Muscle of arm (tissue), 14 donors: ENCODE measurements around the gene CCT6B. TPM values are rescaled to one million over a fixed set of nuclear protein-coding genes. Genes with fewer than 3 reads are reported as not detected.
"Not testable (repeated sequence)": the region's sequence is repeated elsewhere in the genome, so short reads cannot be mapped to it uniquely, and the experiment has no call there.

ENCODE experiments used
- DNase-seq: peaks from one replicate; pipeline ENCODE4 v3.0.0-alpha.2; 2013
- long read RNA-seq, 11 donors: transcript quantifications; one replicate each; lab custom pipeline, GENCODE V29; 2026
- polyA plus RNA-seq, 12 donors: library from polyadenylated mRNA; unstranded; fragments of 120-200 nt; gene quantifications; one replicate each; pipeline ENCODE4 v1.2.1, GENCODE V29; 2013; ENCODE audit not compliant: insufficient read length in 12 of 12

Gene CCT6B
- polyA plus RNA-seq = 1 to 10 TPM in 10 of 12 donors, not detected in 2; 1.3 to 3.8 (median 2.3) TPM
- long read RNA-seq, donor 1, partial matches to known transcripts = 0 of 1 reads
- long read RNA-seq, donor 1, other reads (novel, unspliced or antisense) = 0 of 1 reads
- long read RNA-seq, donor 2 = 0 reads
- long read RNA-seq, donor 3 = 0 reads
- long read RNA-seq, donor 4 = 0 reads
- long read RNA-seq, donor 5 = 0 reads
- long read RNA-seq, donor 6 = 0 reads
- long read RNA-seq, donor 7 = 0 reads
- long read RNA-seq, donor 8, partial matches to known transcripts = 0 of 1 reads
- long read RNA-seq, donor 8, other reads (novel, unspliced or antisense) = 0 of 1 reads
- long read RNA-seq, donor 9 = 0 reads
- long read RNA-seq, donor 10 = 0 reads
- long read RNA-seq, donor 11 = 0 reads

DNA sequence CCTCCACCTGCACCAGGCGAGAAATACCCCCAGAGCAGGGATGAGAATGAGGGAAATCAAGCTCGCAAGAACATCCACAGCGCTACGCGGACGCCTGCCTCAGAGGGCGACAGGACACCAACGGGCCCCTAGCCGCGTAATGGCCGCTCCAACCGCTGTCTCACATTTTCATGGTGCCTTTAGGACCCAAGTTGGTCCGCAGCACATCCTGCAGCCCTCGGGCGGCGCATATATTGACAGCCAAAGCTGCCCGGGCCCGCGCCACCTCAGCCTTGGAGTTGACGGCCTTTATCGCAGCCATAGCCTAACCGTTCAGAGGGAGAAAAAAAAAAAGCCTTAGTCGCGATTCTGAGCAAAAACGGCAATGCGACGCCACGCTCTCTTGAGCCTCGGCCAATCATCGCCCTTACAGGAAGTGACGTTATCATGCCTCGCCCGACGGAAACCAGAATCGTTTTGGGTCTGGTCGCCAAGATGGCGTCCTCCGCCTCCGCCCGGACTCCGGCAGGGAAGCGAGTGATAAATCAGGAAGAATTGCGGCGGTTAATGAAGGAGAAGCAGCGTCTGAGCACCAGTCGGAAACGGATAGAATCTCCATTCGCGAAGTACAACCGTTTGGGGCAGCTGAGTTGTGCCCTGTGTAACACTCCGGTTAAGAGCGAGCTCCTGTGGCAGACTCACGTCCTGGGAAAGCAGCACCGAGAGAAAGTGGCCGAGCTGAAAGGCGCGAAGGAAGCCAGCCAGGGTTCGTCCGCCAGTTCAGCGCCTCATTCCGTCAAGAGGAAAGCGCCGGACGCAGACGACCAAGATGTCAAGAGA, at the start of gene CCT6B, which contains the start of gene ZNF830:
Gene CCT6B, minus strand, starts transcription at position 368 of the 819 bp plus-strand sequence. Its CDS starts 67 bp downstream, at position 301.
Gene ZNF830, plus strand, starts transcription at position 448 of the 819 bp plus-strand sequence. Its CDS starts 27 bp downstream, at position 475.
- peak; percentile 98 for DNase-seq

DNA sequence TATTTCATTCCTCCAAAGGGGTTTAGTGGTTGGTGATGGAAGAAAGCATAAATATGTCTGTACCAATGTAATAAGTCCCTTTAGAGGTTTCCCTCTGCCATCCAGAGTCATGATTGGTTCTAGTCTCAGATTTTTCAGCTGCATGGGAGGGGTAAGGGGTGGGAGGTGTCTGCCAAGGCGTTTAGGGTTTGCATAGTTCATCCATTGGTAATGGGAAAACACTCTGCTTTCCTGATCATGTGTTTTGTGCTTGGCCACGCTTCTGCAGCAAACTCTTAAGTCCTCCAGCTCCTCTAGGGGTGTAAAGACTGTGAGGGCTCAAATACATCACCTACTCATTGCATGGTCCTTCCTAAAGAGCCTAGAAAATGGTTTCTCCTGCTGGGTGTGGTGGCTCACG, 48.8 kb upstream of the CCT6B start:
- no peak for DNase-seq

DNA sequence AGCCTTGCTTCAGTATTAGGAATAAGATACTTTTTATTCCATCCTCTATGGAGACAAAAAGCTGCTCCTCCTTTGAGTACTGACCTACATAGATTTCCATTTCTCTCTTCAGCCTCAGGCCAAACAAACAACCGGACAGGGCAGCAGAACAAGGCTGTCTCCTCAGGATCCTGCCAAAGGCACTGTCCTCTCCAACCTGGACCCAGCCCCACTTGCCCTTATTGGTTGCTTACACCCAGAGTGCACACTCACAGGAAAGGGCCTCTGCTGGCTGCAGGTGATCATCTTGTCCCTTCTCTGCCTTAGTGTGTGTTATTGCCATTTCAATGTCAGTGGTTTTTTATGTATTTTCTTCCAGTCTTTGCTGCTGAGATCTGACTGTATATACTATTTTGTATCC, 45.7 kb upstream of the CCT6B start:
- DNase-seq = no peak

GRCh38 chr17:35006345-35006744, 45.1 kb upstream of the CCT6B start:
- no peak for DNase-seq

GRCh38 chr17:35003778-35004177, 42.5 kb upstream of the CCT6B start:
- no peak for DNase-seq

DNA sequence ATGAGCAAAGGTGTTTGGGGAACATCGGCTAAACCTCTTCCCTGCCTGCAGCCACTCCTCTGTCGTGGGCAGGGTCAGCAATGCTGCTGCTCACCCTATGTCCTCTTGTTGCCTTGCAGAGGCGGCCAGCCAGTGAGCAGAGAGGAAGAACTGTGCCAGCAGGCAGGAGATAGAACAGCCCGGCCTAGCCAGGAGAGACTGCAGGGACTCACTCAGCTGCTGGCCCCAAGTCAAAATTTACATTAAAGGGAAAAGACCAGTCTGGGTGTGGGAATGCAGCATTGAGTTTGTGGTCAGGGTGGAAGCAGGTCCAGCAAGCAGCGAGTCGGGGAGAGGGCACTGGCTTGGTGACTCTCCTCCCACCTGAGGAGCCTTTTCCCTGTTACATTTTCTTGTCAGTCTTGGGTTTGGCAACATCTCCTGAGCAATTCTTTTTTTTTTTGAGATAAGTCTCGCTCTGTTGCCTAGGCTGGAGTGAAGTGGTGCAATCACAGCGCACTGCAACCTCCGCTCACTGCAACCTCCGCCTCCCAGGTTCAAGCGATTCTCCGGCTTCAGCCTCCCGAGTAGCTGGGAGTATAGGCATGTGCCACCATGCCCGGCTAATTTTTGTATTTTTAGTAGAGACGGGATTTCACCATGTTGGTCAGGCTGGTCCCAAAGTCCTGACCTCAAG, 41.8 kb upstream of the CCT6B start:
- no peak for DNase-seq

DNA sequence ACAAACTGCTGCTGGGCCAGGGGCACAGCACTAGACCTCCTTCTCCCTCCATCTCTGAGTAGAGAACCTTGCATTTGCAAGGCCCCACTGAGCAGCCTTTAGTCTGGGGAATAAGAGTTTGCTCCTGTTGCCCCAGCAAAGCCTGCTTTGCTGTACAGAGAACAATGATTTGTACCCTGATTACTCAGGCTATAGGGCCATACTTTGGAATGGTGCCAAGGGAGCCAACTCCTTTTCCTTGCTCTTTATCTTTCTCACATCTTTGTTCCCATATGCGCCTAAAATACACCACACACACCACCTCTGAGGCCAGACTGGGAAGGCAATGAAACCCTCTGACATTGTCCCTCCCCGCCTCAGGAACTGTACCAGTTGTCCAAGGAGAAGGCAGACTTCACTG, 40.3 kb upstream of the CCT6B start:
- DNase-seq = no peak

DNA sequence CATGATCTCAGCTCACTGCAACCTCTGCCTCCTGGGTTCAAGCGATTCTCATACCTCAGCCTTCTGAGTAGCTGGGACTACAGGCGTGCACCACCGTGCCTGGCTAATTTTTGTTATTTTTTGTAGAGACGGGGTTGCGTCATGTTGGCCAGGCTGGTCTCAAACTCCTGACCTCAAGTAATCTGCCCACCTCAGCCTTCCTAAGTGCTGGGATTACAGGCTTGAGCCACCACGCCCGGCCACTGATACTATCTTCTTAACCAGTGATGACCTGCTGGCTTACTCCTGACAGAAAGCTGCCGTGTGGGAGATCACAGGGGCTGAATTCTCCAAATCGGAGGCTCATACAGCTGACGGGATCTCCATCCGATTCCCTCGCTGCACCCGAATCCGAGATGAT, 39.7 kb upstream of the CCT6B start:
- not testable (repeated sequence) for DNase-seq

DNA sequence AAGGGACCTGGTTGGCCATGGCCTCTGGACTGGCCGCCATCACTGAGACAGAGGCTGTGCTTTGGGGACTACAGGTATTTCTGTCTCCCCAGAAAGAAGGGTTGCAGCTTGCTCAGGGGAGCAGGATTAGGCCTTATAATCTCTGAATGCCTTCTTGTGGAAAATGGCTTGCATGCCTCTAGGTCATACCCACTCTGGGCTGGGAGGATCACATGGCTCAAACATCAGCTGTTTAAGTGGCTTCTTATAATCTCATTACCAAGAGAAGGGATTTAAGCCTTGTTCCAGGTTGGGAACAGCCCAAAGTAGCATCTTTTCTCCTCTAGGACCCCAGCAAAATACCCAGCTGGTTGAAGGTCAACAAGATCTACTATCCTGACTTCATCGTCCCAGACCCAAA, 38.2 kb upstream of the CCT6B start:
- no peak for DNase-seq

GRCh38 chr17:34998205-34998604, 36.9 kb upstream of the CCT6B start:
- no peak for DNase-seq

GRCh38 chr17:34997355-34997862, 36.1 kb upstream of the CCT6B start:
- peak; percentile 91 for DNase-seq

GRCh38 chr17:34996422-34997285, 35.4 kb upstream of the CCT6B start:
- DNase-seq = no peak

DNA sequence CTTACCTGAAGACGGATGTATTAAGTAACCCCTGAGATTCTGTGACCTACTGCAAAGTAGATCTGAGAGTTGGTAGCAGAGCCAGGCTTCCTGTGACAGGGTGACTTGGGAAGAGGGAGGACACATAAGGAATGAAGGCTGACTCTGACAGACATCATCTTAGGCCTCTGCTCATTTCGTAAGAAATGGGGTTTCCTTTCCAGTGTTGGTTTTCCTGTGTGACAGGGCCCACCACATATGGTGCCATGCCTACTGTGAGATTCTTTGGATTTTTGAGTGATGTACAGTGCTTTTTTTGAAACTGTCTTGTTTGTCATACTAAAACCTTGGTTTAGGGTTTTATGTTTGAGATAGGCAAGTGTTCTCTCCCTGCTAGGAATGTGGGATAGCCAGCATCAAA, 31.8 kb upstream of the CCT6B start:
- no peak for DNase-seq

DNA sequence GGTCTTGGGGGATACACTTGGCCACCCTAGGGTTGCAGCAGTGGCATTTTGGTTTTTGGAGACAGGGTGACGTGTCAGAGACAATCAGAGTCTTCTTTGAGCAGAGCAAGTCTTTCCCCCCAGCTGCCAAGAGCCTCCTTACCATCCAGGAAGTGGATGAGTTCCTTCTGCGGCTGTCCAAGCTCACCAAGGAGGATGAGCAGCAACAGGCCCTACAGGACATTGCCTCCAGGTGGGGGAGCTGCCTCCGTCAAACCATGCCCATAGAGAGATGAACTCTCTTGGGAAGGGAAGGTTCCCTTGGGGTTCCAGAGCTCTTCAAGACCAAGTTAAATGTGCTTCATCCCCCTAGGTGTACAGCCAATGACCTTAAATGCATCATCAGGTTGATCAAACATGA, 30.3 kb upstream of the CCT6B start:
- no peak for DNase-seq

- DNase-seq = no peak
Observed at GRCh38 chr17:34990921-34991365, 29.7 kb upstream of the CCT6B start.

GRCh38 chr17:34989473-34989872, 28.2 kb upstream of the CCT6B start:
- no peak for DNase-seq

- no peak for DNase-seq
Observed at GRCh38 chr17:34988644-34989043, 27.4 kb upstream of the CCT6B start.

DNA sequence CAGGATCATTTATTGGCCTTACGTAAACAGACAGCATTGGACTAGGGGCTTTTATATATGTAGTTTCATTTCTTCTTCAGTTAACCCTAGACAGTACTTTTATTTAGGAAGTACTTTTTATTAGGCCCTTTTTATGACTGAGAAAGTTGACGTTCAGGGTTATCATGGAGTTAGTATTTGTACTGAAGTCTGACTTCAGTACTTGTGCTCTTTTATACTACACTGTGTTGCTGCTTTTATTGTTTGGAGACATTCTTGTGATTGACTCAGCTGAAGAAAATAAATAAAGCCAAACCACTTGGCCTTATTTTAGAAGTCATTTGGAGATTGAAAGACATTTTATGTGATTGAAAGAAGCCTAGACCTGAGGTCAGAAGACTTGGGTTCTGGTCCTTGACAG, 26.0 kb upstream of the CCT6B start:
- no peak for DNase-seq

- DNase-seq = peak; percentile 18
Observed at GRCh38 chr17:34981538-34982241, 20.4 kb upstream of the CCT6B start.
